Activated CD4-positive, CD25-positive, alpha-beta regulatory T cell (primary cell): ENCODE measurements around the gene SELENOW.

Experiments
- DNase-seq, 4 experiments: peaks; one replicate each; lab custom pipeline; 2025; lab: John Stamatoyannopoulos, UW

Gene SELENOW

DNA sequence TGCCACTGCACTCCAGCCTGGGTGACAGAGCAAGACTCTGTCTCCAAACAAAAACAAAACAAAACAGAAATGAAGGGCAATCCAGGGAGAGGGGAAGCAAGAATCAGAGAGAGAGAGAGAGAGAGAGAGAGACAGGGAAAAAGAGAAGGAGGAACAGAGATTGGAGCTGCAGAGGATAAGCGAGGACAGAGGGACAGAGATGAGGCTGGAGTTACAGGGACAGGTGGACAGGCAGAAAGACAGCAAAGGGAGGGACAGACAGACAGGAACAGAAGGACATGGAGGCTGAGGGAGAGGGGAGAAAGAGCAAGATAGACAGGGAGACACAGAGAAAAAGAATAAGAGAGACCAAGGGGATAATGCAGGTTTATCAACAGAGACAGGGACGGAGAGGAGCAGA, 41.9 kb downstream of the SELENOW start:
- DNase-seq: no peak

GRCh38 chr19:47821460-47822020, 43.0 kb downstream of the SELENOW start, which contains the start of gene CRX:
Gene CRX, plus strand, starts transcription at chr19:47821937. Its CDS starts 12,507 bp downstream, at chr19:47834444.
- DNase-seq: no peak

GRCh38 chr19:47824396-47824795, 45.9 kb downstream of the SELENOW start:
- no peak for DNase-seq

GRCh38 chr19:47826800-47827199, 48.3 kb downstream of the SELENOW start:
- no peak for DNase-seq

DNA sequence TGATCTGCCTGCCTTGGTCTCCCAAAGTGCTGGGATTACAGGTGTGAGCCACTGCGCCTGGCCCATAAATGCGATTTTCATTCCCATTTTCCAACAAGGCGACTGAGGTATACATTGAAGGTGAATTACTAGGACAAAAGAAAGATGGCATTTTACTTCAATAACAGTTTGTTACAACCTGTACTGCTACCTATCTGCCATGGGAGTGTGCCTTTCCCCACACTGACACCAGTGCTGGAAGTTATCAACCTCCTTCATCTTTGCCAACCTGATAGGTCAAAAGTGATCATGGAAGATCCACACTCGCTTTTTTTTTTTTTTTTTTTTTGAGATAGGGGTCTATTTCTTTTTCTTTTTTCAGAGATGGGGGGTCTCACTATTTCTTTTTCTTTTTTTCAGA, 54.2 kb downstream of the SELENOW start:
- no peak for DNase-seq
